HFFc6 (cell line): ENCODE data around the gene KLHL33. TPM values are rescaled to one million over a fixed set of nuclear protein-coding genes. Genes with fewer than 3 reads are reported as not detected.
A peak's percentile ranks its signal among the peaks of the same experiment; 100 is the strongest.

Source experiments
- DNase-seq: peaks from one replicate; pipeline ENCODE4 v3.0.0-alpha.2; 2018
- H3K27ac Mint-ChIP-seq: 2 replicates; pipeline ENCODE4 v1.8.0; 2020; ENCODE audit warnings: mild to moderate bottlenecking, mixed read lengths
- H3K27me3 Mint-ChIP-seq: 2 replicates; pipeline ENCODE4 v1.8.0; 2021; ENCODE audit warnings: mild to moderate bottlenecking, moderate library complexity, mixed read lengths; ENCODE audit not compliant: insufficient read depth
- H3K36me3 Mint-ChIP-seq: 2 replicates; pipeline ENCODE4 v1.8.0; 2021; ENCODE audit warnings: low read depth, mixed read lengths
- H3K4me1 Mint-ChIP-seq: 2 replicates; pipeline ENCODE4 v1.8.0; 2020; ENCODE audit warnings: low read depth, mixed read lengths
- H3K4me3 Mint-ChIP-seq: 2 replicates; pipeline ENCODE4 v1.8.0; 2020; ENCODE audit warnings: mild to moderate bottlenecking, moderate library complexity, mixed read lengths
- H3K9me3 Mint-ChIP-seq: 2 replicates; pipeline ENCODE4 v1.8.0; 2020; ENCODE audit warnings: mild to moderate bottlenecking, mixed read lengths
- total RNA-seq, 6 experiments: library from RNA; stranded (reverse); fragmentation: NEBNext Ultra II Directional; extraction: Animal tissue kit (Norgen Biotek cat#: 25700); gene quantifications; 2 replicates in 1 of 6; 3 replicates in 5 of 6; pipeline ENCODE4 v1.2.3, GENCODE V29; 2021
- TF ChIP-seq, protein P1 (sequence below): fragments of 200-600 bp; sonication (generic); IDR thresholded peaks from 2 replicates; pipeline ENCODE4 v1.5.0; 2021; ENCODE audit warnings: antibody characterized with exemption, mild to moderate bottlenecking

Gene KLHL33
- total RNA-seq, 6 experiments from 2014 or later: 0.05 TPM; not detected in 5

DNA sequence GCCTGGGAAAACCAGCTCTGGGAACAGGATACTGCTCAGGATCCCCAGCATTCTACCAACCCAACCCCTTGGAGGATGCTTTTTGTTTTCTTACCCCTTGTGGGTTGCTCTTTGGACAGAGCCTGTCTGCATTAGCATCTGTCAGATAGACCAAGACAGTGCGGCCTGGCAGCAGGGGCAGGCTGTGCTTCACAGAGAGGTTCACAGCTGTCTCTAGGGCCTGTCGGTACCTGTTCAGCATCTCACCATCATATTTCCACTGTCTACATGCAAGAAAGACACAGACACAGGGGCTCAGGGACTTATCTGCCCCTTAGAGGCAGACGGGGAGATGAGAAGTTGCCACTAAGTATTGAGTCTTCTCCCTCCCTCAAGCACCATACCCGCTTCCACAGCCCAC, 44.5 kb downstream of the KLHL33 start:
- H3K9me3 Mint-ChIP-seq: no peaks in the 10 kb centered on the region
- TF ChIP-seq, protein P1, sequence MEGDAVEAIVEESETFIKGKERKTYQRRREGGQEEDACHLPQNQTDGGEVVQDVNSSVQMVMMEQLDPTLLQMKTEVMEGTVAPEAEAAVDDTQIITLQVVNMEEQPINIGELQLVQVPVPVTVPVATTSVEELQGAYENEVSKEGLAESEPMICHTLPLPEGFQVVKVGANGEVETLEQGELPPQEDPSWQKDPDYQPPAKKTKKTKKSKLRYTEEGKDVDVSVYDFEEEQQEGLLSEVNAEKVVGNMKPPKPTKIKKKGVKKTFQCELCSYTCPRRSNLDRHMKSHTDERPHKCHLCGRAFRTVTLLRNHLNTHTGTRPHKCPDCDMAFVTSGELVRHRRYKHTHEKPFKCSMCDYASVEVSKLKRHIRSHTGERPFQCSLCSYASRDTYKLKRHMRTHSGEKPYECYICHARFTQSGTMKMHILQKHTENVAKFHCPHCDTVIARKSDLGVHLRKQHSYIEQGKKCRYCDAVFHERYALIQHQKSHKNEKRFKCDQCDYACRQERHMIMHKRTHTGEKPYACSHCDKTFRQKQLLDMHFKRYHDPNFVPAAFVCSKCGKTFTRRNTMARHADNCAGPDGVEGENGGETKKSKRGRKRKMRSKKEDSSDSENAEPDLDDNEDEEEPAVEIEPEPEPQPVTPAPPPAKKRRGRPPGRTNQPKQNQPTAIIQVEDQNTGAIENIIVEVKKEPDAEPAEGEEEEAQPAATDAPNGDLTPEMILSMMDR: no peak
- DNase-seq: no peak
- peaks cover 2% of the 10 kb centered on the region; the same call in 1 of the 2 replicates for H3K27me3 Mint-ChIP-seq
- no peak overlapping the region for H3K4me3 Mint-ChIP-seq
- H3K27ac Mint-ChIP-seq: peak overlapping the region; percentile 12; the same call in 1 of the 2 replicates
- no peaks in the 10 kb centered on the region for H3K4me1 Mint-ChIP-seq
- peaks cover 20% of the 10 kb centered on the region for H3K36me3 Mint-ChIP-seq

GRCh38 chr14:20388159-20388558, 47.8 kb downstream of the KLHL33 start:
- H3K36me3 Mint-ChIP-seq: peaks cover 14% of the 10 kb centered on the region
- H3K27me3 Mint-ChIP-seq: peaks cover 2% of the 10 kb centered on the region
- no peak for DNase-seq
- H3K9me3 Mint-ChIP-seq: no peaks in the 10 kb centered on the region
- H3K4me1 Mint-ChIP-seq: no peaks in the 10 kb centered on the region
- H3K27ac Mint-ChIP-seq: no peak overlapping the region
- no peak overlapping the region for H3K4me3 Mint-ChIP-seq
- TF ChIP-seq, protein P1: no peak

DNA sequence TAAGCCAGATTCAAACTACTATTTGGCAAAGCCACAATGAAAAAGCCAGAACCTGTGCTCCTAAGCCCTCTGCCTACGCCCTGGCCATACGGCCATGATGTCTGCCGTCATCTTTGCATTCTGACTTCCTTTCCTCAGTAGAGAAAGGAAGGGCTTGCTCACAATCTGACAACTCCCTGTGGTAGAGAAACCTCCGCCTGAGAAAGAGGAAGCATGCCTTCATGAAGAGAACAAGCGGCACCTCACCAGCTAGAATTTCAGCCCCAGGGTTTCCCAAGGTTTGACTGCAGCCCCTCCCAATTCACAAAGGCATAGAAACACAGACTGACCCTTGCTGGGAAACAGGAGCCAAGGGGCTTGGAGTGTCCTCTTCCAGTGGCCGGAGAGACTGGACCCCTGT, 48.4 kb downstream of the KLHL33 start:
- H3K27ac Mint-ChIP-seq: no peak overlapping the region
- peaks cover 2% of the 10 kb centered on the region for H3K27me3 Mint-ChIP-seq
- no peak for DNase-seq
- no peaks in the 10 kb centered on the region for H3K4me1 Mint-ChIP-seq
- TF ChIP-seq, protein P1: no peak
- H3K9me3 Mint-ChIP-seq: no peaks in the 10 kb centered on the region
- peaks cover 14% of the 10 kb centered on the region for H3K36me3 Mint-ChIP-seq
- no peak overlapping the region for H3K4me3 Mint-ChIP-seq

- no peaks in the 10 kb centered on the region for H3K9me3 Mint-ChIP-seq
- H3K27ac Mint-ChIP-seq: no peak overlapping the region
- TF ChIP-seq, protein P1: no peak
- peaks cover 14% of the 10 kb centered on the region for H3K36me3 Mint-ChIP-seq
- no peak for DNase-seq
- no peaks in the 10 kb centered on the region for H3K4me1 Mint-ChIP-seq
- no peak overlapping the region for H3K4me3 Mint-ChIP-seq
- H3K27me3 Mint-ChIP-seq: peaks cover 2% of the 10 kb centered on the region
Observed at GRCh38 chr14:20386276-20386855, 49.6 kb downstream of the KLHL33 start.

DNA sequence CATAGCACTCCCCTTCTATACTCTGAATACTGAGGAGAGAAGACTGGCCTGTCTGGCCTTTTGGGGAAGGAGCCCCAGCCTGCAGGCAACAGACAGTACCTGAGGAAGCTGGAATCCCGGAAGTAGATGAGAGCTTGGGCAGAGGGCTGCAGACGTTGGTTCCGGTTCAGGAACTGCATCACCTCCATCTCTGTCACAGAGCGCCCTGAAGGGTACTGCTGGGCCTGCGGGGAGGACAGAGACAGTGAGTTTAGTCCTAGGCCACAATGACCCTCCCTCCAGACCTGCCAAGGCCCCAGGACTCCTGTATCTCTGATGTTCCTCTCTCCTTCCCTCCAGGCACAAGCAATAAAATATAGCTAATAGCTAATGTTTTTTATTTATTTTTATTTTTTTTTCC, 51.1 kb downstream of the KLHL33 start:
- no peaks in the 10 kb centered on the region for H3K4me1 Mint-ChIP-seq
- no peak overlapping the region for H3K27ac Mint-ChIP-seq
- no peaks in the 10 kb centered on the region for H3K9me3 Mint-ChIP-seq
- no peak overlapping the region for H3K4me3 Mint-ChIP-seq
- TF ChIP-seq, protein P1: no peak
- peaks cover 14% of the 10 kb centered on the region for H3K36me3 Mint-ChIP-seq
- no peak for DNase-seq
- H3K27me3 Mint-ChIP-seq: peaks cover 2% of the 10 kb centered on the region
